Activated T-helper 9 cell treated with anti-CD3 and anti-CD28 coated beads, Interleukin-2, amount 50 U/mL, for 16 hours (primary cell): ENCODE measurements around the gene MEGF11.

Experiments used
- DNase-seq: peaks from one replicate; pipeline ENCODE4 v3.0.0-alpha.2; 2020; ENCODE audit warnings: low read depth

Gene MEGF11

DNA sequence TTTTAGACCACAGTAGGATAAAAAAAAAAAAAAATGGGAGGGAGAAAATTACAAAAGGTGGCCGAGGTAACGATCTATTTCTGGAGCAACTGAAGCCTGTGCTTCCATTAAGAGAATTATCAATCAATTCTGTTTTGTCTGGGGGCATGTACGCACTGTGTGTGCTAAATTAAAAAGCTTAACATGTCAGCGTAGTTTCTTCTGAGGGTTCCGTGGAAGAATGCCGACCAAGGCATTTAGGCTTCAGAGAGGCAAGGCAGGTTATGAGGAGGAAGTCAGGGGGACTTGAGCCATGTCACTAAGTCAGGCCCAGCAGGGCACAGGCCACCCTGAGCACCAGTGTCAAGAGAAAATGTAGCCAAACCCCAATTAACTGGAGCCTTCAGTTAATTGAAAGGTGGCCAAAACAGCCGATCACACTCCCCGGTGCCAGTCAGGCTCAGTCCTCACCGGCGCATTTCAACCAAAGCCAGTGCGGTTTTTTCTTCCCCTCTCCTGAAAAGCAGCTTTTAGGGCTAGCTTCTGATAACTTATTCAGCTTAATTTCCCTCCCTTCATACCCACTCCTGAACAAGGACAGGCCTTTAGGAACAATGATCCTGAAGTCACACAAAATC, 113.9 kb downstream of the MEGF11 start:
- DNase-seq, result no peak

GRCh38 chr15:66138892-66139590, 114.5 kb downstream of the MEGF11 start:
- no peak for DNase-seq

GRCh38 chr15:66138096-66138783, 115.3 kb downstream of the MEGF11 start:
- no peak for DNase-seq

- no peak for DNase-seq
Measured at GRCh38 chr15:66136948-66137347, 116.6 kb downstream of the MEGF11 start.

GRCh38 chr15:66135664-66136063, 117.9 kb downstream of the MEGF11 start:
- DNase-seq, result no peak

DNA sequence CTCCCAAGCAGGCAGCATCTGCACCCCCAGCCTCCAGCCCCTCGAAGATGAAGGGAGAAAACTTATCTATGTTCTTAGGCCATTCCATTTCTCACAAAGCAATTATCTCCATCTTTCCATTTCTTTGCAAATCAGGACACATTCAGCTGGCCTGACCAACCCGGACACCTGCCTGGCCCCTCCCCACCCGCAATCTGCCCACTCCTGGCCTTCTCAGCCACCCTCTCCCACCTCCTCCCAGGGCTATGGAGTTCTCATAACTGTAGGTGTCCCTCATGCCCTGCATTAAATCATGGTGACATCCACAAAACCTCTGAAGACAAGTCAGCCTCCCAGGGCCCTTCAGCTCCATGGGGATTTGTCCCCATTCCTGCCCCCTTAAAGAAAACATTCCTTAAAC, 119.3 kb downstream of the MEGF11 start:
- DNase-seq, result no peak

GRCh38 chr15:66133247-66133885, 120.2 kb downstream of the MEGF11 start:
- DNase-seq, result no peak

GRCh38 chr15:66132251-66132816, 121.2 kb downstream of the MEGF11 start:
- DNase-seq, result no peak

DNA sequence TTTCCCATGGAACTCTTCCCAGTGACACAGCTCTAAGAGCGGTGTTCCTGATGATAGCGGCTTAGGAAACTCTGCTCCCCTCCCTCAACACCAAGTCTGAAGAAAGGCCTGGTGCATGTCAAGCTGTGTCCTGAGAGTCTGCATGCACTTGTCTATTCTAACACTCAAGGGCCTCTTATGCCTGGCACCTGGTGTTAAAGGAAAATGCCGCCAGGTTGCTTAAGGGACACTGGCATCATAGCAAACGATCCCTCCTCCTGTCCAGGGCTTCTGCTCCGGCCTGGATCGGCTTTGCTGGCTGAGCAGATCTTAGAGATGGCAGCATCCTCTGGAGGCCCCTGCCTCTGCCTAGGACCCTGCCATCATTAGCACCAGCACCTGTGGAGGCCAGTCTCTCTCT, 121.7 kb downstream of the MEGF11 start:
- no peak for DNase-seq

DNA sequence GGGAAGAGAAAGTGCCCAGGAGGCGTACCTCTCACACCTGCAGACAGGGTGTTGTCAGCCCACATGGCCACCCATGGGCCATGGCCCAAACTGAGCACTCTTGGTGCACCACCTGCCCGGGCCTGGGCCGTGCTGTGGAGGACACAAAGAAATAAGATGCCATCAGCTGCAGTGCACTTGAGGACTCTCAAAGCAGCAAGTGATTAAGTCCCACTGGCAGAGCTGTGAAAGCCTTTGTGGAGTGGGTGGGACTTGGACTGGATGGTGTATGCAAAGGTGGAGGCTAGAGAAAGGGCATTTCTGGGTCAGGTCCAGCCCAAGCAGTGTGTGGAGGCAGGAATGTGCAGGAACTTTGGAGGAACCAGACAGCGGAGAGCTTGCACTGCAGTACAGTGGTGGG, 122.3 kb downstream of the MEGF11 start:
- no peak for DNase-seq

- DNase-seq, result no peak
Measured at GRCh38 chr15:66130496-66131034, 123.0 kb downstream of the MEGF11 start.

DNA sequence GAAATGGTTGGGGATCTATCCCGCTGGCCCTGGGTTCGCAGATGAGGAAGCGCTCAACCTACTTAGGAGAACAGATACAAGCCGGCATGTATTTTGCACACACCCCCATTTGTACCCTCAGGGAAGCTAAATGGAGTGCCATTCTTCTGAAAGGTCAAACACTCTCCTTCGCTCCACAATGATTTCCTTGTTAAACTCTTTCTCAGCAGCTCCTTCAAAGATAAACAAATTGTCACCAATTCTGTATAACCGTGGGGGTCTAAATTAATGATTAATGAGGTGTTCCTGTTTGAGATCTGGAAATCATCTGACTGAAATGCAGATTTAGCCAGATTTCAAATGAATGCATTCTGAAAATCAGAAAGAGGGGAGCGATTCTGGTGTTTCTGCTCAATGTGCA, 124.0 kb downstream of the MEGF11 start:
- DNase-seq, result no peak

DNA sequence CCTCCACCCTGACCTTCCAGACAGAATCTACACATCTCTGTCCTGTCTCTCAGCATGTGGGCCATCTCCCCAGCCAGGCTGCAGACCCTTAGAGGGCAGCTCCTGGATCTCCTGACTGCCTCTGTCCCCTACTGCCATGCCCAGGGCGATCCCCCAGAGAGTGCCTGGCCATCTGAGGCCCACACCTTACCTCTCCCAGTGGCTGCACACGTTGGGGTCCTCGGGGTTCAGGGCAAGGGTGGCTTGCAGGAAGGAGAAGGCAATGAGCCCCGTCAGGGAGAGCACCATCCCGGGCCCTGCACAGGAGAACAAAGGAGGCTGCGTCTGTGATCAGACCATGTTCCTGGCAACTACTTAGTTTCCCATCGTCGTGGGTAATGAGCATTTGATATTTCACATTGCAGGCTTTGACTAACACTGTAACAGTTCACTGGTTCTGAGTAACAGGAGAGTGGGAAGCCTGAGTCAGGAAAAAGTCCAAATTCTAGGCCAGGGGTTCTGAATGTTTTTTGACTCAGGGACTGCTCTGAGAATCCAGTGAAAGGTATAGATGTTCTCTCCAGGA, 125.4 kb downstream of the MEGF11 start:
- no peak for DNase-seq

DNA sequence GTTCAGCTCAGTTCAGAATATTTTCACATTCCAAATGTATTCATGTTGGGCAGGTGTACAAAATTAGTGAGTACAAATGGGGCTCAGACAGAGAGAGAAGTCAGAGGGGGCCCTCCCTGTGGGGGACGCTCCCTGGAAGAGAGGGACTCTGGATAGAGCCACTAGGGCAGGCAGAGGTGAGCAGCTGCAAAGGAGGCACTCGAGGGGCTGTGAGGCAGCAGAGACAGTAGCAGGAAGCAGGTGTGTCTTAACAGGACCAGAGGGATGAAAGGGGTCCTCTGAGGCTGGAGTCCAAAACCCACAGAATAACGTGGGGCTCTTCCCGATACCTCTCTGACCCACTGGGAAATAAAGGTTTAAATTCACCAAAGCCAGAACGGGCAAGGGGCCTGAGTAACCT, 127.1 kb downstream of the MEGF11 start:
- DNase-seq, result no peak

DNA sequence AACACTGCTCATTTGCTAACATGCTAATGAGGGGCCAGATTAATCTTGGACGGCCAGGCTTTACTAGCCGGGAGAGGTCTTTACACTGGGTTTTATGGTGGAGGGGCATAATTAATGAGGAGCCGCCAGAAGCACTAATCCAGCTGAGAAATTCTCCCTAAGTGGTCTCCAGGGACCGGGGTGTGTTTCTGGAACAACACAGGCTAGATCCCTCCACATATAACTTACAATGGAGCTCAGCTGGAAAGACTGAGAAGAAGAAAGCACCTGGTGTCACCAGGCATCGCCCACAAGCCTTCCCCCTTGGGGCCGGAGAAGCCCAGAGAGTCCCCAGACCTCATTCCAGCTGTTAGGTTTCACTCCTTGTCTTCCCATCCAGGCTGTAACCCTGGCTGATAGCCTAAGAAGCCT, 127.5 kb downstream of the MEGF11 start:
- no peak for DNase-seq

- no peak for DNase-seq
Measured at GRCh38 chr15:66124651-66125050, 128.9 kb downstream of the MEGF11 start.

- no peak for DNase-seq
Measured at GRCh38 chr15:66123799-66124198, 129.8 kb downstream of the MEGF11 start.

GRCh38 chr15:66120422-66120821, 133.1 kb downstream of the MEGF11 start:
- DNase-seq, result no peak

DNA sequence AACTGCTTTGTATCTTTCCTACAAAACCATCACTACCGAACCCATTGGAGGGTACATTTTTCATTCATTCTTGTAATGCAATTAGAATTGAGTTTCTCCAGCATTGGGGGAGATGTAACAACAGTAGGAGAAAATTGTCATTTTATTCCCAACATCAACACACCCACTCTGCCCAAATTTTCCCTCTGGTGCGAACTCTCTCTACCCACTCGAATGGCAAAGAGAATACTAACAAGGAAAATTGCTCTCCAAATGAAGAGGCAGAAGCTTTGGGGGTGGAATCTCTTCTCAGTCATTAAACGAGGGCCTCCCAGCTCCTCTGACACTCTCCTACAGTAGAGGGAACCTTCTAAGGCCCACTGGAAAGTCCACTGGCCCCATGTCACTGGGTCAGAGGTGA, 135.7 kb downstream of the MEGF11 start:
- no peak for DNase-seq

DNA sequence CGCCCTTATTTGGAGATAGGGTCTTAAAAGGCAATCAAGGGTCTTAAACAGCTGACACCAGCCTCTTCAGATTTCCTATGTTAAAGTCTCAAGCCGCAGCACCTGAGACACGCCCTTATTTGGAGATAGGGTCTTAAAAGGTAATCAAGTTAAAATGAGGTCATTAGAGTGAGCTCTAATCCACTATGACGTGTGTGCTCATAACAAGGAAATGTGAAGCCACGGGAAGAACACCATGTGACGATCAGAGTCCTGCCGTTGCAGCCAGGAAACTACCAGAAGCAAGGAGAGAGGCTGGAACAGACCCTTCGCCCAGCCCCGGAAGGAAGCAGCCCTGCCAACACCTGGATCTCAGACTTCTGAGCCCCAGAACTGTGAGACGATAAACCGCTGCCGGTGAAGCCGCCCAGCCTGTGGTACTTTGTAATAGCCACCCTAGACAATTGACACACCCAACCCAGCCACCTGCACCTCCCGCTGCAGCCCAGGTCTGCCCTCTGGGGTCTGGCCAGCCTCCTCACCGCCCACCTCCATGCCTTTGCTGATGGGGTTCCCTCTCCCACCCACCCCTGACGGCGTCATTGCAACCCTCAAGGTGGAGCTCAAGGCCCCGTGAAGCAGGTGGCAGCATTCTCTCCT, 137.9 kb downstream of the MEGF11 start:
- DNase-seq, result no peak

DNA sequence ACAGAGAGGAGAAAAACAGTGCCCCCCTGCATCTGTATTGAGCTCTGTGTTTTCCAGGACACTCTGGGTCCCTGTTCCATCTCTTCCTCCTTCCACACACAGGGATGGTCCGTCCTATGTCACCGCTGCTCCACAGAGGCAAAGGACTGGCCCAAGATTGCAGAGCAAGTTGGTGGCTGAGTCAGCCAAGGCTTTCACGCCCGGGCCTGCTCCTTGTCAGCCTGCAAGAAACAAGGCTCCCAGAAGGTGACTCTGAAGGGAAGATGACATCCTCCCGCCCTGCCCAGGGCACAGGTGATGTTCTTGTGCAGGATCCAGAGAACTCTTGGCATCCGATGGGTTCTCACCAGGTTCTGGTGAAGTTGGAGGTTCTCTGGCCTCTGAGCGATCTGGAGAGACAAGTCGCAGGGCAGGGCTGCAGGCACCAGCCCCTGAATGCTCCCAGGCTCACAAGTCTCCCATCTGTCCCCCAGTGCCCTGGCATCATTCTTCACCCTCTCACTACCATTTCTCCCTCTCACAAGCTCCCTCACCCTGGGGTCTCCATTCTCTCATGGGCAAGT, 138.6 kb downstream of the MEGF11 start:
- DNase-seq, result no peak
